ENCODE results near the gene RTP3. TPM values are rescaled to one million over a fixed set of nuclear protein-coding genes. Genes with fewer than 3 reads are reported as not detected.
"Not testable (repeated sequence)": the region's sequence is repeated elsewhere in the genome, so short reads cannot be mapped to it uniquely, and the experiment has no call there.

RTP3 gene
- total RNA-seq, 1 donor from 2014 or later: 28.6 TPM

DNA sequence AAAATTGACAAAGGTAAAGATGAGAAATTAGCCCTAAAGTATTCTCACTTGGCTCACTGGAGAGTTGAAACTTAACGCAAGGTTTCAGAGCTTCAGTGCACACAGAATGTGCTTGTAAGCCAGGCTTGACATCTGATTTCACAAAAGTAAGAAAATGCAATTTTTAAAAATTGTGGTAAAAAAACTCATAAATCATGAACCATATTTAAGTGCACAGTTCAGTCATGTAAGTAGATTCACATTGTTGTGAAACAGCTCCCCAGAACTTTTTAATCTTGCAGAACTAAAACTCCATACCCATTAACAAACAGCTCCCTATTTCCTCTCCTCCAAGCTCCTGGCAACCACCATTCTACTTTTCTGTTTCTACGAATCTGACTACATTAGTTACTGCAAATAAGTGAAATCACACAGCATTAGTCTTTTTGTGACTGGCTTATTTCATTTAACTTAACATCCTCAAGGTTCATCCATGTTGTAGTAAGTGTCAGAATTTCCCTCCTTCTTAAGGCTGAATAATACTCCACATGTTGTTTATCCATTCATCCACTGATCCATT lies 14.5 kb downstream of the RTP3 start:
- ATAC-seq (no peak), DNase-seq (ENCODE audit: low spot score) (no peak)

DNA sequence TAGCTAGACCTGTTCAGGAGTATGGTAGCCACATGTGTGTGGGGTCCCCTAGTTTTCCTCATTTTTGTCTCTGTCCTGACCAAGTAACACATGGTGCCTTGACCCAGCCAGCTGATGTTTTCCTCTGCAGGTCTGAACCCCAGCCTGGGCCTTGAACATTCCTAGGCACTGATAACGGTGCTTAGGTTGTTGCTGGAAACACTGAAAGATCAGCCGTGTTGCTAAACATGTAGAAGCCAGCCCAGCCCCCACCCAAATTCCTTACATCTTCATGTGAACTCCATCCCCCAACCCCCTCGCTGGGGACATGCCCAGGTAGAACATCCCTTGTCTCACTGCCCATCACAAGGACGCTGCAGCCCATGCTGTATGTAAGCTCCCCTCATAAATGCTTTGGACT lies 18.7 kb downstream of the RTP3 start:
- ATAC-seq (no peak), DNase-seq (ENCODE audit: low spot score) (no peak)

DNA sequence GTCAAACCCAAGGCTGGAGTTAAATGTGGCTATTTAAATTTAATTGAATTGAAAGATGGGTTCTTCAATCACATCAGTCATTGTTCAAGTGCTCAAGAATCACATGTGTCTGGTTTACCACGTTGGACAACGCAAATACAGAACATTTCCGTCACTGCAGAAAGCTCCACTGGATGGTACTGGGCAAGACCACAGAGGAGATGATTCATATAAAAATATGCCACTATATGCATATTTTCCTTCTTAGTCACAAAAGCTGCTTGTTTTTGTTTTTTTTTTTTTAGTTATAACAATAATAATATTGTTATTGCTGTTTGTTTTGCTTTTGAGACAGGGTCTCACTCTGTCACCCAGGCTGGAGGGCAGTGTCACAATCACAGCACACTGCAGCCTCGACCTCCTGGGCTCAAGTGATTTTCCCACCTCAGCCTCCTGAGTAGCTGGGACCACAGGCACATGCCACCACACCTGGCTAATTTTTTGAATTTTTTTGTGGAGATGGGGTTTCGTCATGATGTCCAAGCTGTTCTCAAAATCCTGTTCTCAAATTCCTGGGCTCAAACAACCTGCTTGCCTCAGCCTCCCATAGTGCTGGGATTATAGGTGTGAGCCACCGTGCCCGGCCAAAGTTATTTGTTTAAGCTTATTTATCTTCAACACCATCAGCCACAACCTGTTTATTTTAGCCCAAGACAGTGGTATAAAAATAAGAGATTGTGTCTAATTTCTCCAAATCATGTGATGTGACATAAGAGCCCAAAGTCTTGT lies 19.4 kb downstream of the RTP3 start:
- DNase-seq (ENCODE audit: low spot score) (no peak), ATAC-seq (no peak)

DNA sequence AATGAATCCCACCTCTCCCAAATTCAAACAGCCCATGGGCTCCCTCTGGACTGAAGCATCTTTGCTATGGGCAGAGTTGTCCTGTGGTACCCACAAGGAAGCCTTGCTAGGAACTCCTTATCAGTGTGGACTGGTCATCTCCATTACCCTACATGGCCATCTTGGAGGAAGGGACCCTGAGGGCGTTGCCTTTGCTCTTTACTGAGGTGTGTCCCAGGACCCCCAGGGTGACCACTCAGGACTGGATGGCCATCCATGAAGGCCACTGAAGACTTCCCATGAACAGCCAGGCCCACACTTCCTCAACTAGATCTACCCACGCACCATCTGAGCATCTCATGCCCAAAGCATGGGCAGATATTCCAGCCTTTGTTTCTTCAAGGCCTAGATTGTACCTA lies 20.0 kb downstream of the RTP3 start:
- no peak for ATAC-seq
- no peak for DNase-seq (ENCODE audit: low spot score)

DNA sequence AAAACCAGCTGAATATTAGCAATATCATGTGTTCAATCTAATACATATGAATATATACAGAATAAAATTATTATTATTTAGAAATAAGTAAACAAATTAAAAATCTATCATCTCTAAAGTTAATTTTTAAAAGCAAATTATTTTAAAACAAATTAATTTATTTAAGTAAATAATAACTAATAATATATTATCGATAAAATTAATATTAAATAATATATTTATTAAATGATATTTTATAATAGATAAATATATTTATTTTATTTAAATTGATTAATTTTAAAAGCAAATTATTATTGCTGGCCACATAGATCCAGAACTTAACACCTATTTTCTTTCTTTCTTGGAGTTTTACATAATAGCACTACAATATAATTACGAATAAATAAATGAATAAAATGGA lies 22.2 kb downstream of the RTP3 start:
- DNase-seq (ENCODE audit: low spot score) (no peak), ATAC-seq (no peak)

DNA sequence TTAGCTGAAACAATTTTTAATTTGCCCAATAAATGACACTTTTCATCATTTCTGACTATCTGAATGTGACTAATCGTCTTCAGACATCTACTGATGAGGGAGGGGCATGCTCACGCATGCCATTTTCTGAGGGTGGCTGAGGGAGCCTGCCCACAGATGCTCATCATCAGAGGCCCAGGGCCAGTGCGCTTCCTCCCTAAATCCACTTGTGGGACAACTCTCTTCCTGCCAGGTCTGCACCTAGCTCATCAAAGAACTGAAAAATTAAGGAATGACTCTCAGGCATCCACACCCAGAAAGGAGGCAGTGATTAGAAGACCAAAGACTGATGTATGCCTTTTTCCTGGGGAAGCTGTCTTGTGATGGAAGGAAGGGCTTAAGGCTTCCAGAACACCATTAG lies 22.8 kb downstream of the RTP3 start:
- DNase-seq (ENCODE audit: low spot score) (no peak), ATAC-seq (no peak)

DNA sequence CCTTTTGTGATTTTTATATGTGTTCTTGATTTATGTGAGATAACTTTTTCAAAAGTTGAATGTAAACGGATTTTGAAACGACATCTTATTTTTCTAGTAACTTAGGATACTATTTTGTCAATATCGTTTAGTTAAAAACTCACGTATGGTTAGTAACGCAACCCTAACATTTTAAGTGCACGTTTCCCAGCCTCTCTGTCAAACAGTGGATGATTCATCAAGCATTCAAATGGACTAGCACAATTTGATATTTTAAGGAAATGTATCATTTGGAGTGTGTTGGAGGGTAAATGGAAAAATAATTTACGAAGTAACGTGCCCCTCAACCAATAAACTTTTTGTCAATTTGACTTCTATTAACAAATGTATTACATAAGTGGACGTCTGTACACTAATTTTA lies 23.3 kb downstream of the RTP3 start:
- ATAC-seq (no peak), DNase-seq (ENCODE audit: low spot score) (no peak)

DNA sequence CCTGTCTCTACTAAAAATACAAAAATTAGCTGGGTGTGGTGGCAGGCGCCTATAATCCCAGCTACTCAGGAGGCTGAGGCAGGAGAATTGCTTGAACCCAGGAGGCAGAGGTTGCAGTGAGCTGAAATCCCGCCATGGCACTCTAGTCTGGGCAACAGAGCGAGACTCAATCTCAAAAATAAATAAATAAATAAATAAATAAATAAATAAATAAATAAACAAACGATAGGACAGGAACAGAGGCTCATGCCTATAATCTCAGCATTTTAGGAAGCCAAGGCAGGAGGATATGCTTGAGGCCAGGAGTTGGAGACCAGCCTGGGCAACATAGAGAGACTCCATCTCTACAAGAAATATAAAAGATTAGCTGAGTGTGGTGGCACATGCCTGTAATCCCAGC lies 24.4 kb downstream of the RTP3 start:
- not testable (repeated sequence) for DNase-seq (ENCODE audit: low spot score); ATAC-seq

DNA sequence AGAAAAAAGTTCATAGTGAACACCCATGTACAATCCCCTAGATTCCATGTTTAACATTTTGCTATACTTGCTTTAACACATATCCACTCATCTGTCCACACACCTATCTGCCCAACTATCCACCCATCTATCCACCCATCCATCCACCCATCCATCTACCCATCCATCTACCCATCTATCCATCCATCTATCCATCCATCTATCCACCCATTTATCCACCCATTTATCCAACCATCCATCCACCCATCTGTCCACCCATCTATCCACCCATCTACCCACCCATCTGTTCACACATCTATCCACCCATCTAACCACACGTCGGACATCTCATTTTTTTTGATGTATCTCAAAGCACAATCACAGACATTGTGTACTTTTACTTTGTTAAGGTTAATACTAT lies 25.8 kb downstream of the RTP3 start:
- DNase-seq (ENCODE audit: low spot score): no peak
- no peak for ATAC-seq

DNA sequence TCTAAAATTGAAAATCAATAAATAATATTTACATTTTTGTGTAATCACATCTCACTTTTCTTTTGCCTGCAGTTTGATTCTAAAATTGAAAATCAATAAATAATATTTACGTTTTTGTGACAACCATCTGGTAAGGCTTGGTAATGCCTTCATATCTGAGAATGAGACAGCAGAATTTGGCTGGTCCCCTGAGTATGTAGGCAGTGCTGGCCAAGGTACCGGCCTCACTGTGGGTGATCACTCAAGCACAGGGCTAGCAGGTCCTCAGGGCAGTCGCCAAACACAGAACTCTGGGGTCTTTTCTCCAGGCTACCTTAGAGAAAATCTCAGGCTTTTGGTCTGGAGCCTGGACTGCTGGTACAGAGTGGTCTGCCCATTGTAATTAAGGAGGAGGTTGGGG lies 26.2 kb downstream of the RTP3 start:
- no peak for DNase-seq (ENCODE audit: low spot score)
- no peak for ATAC-seq

DNA sequence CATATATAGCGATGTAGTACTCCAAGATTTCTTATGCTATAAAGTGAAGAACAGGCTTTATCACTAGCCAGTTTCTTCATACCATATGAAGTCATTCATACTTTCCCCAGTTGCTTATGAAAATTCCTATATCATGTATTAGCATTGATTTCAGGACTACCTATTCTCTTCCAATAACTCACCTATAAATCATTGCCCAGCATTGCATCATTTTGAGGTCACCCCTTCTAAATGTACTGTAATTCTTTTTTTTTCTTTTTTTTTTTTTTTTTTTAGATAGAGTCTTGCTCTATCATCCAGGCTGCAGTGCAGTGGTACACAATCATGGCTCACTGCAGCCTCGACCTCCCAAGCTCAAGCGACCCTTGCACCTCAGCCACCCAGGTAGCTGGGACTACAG lies 27.1 kb downstream of the RTP3 start:
- no peak for ATAC-seq
- DNase-seq (ENCODE audit: low spot score): no peak

DNA sequence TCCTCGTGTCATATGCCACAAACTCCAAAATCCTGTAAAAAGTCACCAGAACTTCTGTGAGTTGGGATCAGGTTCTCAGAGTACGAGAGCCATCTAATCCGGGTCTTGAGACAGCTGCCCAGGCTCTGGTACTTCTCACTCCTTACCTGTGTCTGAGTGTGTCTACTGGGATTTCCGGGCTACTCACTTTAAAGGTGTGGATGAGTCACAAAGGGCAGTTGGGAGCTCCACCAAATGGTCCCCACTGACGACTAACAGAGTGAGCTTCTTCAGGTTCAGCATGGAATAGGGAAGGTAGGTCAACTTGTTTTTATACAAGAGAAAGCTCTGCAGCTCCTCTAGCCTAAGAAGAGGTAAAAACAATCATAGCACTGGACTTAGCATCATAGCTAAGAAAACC lies 29.5 kb downstream of the RTP3 start:
- no peak for DNase-seq (ENCODE audit: low spot score)
- ATAC-seq: no peak

DNA sequence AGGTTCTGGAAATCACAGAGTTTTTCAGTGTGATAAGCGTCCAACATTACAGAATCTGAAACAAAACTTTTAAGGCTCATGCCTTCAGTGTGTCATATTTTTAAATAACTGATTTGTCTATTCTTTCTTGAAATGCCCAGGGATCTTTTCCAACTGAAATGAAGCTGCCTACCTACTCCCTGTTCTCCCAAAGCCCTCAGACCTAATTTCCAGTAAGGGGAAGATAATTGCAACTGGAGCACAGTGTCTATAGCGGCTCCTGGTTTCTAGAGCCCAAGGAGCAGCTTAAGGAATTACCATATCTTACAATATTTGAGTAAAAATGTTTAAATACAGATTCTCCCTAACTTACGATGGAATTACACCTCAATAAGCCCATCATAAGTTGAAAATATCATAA lies 35.3 kb downstream of the RTP3 start:
- ATAC-seq (no peak), DNase-seq (ENCODE audit: low spot score) (no peak)

DNA sequence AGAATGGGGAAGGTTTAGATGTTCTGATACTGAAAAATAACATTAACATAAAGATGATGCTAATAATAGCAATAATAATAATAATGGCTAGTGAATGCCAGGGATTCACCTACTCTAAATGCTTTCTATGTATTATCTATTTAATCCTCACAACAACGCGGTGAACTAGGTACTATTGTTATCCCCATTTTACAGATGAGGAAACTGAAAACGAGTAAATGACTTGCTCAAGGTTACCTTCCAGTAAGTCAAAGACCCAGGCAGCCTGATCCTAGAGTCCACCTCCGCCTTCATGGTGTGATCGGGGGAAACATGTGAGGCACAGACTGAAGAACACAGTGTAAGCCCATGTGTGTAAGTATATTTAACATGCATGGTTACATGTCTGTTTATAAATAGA lies 38.0 kb downstream of the RTP3 start:
- no peak for ATAC-seq
- no peak for DNase-seq (ENCODE audit: low spot score)

DNA sequence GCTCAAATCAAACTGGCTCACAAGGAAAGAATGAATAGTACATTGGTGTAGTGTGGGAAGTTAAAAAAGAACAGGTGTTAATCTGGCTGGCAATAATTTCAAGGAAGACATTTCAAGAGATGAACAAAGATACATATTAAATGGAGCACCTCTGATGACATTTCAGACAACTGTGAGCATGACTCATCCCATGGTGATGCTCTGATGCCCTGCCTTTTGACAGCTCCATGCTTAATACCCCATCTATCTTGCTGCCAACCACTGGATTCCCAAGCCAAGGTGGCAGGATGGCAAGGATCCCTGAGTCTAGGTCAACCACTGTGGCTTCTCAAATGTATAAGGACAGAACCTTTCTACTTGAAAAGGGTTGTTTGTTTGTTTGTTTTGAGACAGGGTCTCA lies 39.0 kb downstream of the RTP3 start:
- ATAC-seq (no peak), DNase-seq (ENCODE audit: low spot score) (no peak)

DNA sequence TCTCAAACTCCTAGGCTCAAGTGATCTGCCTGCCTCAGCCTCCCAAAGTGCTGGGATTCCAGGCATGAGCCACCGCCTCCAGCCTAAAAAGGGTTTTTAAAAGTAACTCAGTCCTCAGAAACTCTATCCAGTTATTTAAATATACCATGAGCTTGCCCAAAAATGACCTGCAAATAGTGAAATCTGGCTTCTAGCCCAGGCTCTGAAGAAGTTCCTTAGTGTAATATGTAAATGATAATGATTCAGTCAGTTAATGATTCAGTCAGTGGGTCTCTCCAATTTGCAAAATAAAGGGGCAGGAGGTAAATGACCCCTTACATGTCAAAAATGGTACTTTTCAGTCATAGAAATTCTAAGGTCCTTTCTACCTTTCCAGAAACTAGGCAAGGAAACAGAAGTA lies 39.5 kb downstream of the RTP3 start:
- ATAC-seq: peak; percentile 29
- DNase-seq (ENCODE audit: low spot score): no peak

DNA sequence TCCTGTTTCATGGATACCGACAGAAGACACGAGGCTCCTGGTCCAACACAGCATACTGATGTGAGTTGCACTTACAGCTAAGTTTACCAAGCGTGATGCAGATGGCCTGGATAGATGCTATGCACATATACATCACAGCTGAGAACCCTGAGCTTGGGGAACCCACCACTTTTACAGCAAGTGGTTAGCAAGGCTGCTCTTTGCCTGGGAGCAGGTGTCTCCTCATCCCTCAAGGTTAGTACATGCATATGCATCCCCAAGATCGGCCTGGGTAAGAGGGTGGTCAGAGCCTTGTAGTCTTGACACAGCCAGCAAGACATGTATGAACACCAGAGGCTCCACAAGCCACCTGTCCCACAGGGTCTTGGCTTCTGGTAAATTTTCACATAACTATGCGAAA lies 40.0 kb downstream of the RTP3 start:
- DNase-seq (ENCODE audit: low spot score): no peak
- ATAC-seq: no peak

DNA sequence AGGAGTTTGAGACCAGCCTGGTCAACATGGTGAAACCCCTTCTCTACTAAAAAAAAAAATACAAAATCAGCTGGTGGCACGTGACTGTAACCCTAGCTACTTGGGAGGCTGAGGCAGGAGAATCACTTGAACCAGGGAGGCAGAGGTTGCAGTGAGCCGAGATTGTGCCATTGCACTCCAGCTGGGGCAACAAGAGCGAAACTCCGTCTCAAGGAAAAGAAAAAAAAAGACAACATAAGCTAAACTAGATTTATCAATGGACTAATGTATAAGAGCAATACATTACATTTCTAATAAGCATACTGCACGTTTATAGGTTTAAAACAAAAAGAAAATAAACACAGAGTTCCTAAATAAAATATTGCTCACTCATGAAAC lies 40.6 kb downstream of the RTP3 start:
- DNase-seq (ENCODE audit: low spot score); ATAC-seq: not testable (repeated sequence)

DNA sequence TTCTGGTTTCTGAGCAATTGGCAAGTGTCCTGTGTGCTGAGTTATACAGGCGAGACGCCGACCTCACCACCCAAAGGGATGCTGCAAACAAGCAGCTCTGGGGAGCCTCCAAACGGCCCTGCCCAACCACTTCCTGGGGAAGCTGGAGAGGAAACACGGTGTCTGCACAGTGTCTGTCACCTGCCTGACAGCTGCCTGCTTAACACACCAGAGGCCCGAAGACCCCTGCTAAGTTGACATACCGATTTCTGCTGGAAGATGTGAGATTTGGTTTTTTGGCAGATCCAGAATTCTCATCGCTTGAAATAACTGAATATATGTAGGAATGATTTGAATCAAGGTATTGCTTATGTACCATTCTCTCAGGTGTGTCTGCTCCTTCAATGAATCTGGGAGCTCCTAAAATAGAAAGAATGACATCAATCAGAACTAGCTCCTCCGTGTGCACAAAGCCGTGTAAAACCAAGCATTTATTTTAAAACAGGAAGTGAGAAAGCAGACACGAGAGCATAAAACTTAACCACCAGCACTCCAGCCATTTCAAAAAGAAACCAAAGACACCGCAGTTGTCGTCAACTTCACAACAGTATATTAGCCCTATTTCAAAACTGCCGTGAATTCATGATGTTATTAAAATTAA lies 41.1 kb downstream of the RTP3 start:
- no peak for DNase-seq (ENCODE audit: low spot score)
- ATAC-seq: peak; percentile 54

DNA sequence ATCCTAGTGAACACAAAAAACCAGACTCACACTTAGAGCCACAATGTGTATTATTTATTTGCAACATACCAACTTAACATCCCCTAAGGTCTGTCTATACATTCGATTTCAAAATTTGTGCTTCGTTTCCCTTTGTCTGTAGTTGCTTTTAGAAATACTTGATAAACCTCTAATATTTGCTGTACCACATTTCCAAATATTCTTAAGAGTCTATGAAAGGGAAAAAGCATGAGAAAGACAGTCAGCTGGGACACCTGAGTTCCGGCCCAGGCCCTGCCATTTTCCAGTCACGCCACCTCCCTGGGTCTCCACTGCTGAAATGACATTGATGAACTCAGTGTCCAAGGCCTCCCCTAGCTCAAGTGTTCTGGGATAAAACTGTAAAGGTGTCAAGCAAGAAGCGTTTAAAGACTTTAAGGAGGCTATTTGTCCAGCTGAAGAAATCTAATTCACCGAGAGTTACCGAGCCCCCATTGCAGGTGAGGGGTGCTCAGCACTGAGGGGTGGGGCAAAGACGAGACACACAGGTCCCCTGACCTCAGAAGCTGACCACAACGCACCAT lies 41.7 kb downstream of the RTP3 start:
- DNase-seq (ENCODE audit: low spot score): no peak
- ATAC-seq: no peak

DNA sequence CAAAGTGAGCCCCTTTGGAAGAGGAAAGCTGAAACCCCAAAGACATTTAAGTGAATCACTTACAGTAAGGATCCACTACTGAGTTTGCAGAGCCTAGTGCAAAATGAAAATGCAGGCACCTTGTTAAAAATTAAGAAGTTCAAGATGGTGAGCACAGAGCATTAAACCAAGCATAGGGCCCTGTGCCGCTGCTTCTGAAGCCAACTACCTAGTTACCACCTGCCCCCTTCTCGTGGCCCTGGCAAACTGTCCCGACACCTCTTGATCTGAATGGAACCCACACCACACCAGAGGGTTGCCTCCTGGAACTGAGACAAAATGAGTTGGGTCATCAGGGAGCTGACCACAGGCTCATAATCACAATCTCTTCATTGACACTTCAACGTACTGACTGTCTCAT lies 42.8 kb downstream of the RTP3 start:
- no peak for DNase-seq (ENCODE audit: low spot score)
- ATAC-seq: no peak

DNA sequence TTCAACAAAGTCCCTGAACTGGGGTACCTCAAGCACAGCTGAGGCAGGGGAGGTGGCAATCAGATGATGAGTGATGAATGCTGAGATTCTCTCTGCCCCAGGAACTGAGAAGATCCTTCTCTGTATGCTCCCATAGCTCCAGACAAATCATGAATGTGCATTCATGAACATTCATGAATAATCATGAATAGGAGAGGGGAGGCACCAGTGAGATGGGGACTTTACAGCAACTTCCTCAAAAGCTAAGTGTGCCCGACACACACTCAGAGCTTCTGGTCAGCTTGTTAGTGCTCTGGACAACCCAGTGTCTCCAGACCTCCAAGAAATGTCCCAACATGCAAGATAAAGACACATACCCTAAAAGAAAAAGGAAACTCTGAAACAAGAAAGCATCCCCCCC lies 44.1 kb downstream of the RTP3 start:
- DNase-seq (ENCODE audit: low spot score): no peak
- no peak for ATAC-seq
